ENCODE results near the gene SLC38A9.

Gene SLC38A9

GRCh38 chr5:55576661-55577060 is 135.5 kb downstream of the SLC38A9 start:
- DNase-seq (ENCODE audit: low read depth), result no peak
- in situ Hi-C loops (cut with HindIII; ENCODE audit: low sequenced_read_pairs), result loop anchor here (5.0 kb wide), 1 partner anchor 51 kb away; no protein-coding TSS in a partner anchor
- TF ChIP-seq, protein P1, sequence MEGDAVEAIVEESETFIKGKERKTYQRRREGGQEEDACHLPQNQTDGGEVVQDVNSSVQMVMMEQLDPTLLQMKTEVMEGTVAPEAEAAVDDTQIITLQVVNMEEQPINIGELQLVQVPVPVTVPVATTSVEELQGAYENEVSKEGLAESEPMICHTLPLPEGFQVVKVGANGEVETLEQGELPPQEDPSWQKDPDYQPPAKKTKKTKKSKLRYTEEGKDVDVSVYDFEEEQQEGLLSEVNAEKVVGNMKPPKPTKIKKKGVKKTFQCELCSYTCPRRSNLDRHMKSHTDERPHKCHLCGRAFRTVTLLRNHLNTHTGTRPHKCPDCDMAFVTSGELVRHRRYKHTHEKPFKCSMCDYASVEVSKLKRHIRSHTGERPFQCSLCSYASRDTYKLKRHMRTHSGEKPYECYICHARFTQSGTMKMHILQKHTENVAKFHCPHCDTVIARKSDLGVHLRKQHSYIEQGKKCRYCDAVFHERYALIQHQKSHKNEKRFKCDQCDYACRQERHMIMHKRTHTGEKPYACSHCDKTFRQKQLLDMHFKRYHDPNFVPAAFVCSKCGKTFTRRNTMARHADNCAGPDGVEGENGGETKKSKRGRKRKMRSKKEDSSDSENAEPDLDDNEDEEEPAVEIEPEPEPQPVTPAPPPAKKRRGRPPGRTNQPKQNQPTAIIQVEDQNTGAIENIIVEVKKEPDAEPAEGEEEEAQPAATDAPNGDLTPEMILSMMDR (IDR thresholded peaks at IDR 0.05; ENCODE audit: low read depth, low read length, missing control alignments), result no peak
- no peak overlapping the region for H3K4me3 ChIP-seq (ENCODE audit: low read depth, low read length)
